SH-SY5Y (cell line): ENCODE results near the gene DMBX1.

Experiments used
- GATA2 ChIP-seq: IDR thresholded peaks from 2 replicates; pipeline ENCODE4 v1.6.1; 2011; ENCODE audit warnings: mild to moderate bottlenecking, low read depth, low read length
- GATA3 ChIP-seq: IDR thresholded peaks from 2 replicates; pipeline ENCODE4 v1.6.1; 2011; ENCODE audit warnings: low read depth, mild to moderate bottlenecking, low read length, moderate library complexity

GRCh38 chr1:46529031-46529630, 39.5 kb downstream of the DMBX1 start:
- no peak for TF ChIP-seq GATA3
- no peak for TF ChIP-seq GATA2
